Limb (tissue), 2 donors: ENCODE results near the gene GJD4.

ENCODE experiments used
- DNase-seq, 2 donors: peaks; one replicate each; pipeline ENCODE4 v3.0.0-alpha.2; 2016; ENCODE audit errors: extremely low spot score in 2 of 2

GJD4 gene

GRCh38 chr10:35579116-35579515, 26.0 kb upstream of the GJD4 start:
- DNase-seq = no peak

- DNase-seq = peak in 1 of 2 donors; percentile 55
These were observed 25.3 kb upstream of the GJD4 start for GRCh38 chr10:35579726-35580422.

- no peak for DNase-seq
These were observed 24.7 kb upstream of the GJD4 start for GRCh38 chr10:35580423-35580770.

GRCh38 chr10:35581655-35582054, 23.5 kb upstream of the GJD4 start:
- no peak for DNase-seq

- no peak for DNase-seq
These were observed 20.2 kb upstream of the GJD4 start for GRCh38 chr10:35584946-35585345.

GRCh38 chr10:35585356-35585755, 19.8 kb upstream of the GJD4 start:
- DNase-seq = no peak

- DNase-seq = no peak
These were observed 19.1 kb upstream of the GJD4 start for GRCh38 chr10:35585903-35586535.

- no peak for DNase-seq
These were observed 16.3 kb upstream of the GJD4 start for GRCh38 chr10:35588836-35589235.

- no peak for DNase-seq
These were observed 12.7 kb upstream of the GJD4 start for GRCh38 chr10:35592441-35592840.

- DNase-seq = no peak
These were observed 10.7 kb upstream of the GJD4 start for GRCh38 chr10:35594115-35595079.

- no peak for DNase-seq
These were observed 10.0 kb upstream of the GJD4 start for GRCh38 chr10:35595106-35595505.

GRCh38 chr10:35598379-35598778, 6.8 kb upstream of the GJD4 start:
- DNase-seq = no peak

- DNase-seq = no peak
These were observed 4.9 kb upstream of the GJD4 start for GRCh38 chr10:35600193-35600592.

- DNase-seq = no peak
These were observed 1.3 kb downstream of the GJD4 start for GRCh38 chr10:35606430-35606829.

GRCh38 chr10:35607475-35608327, 2.6 kb downstream of the GJD4 start:
- DNase-seq = peak in 1 of 2 donors; percentile 49

GRCh38 chr10:35608328-35608672, 3.2 kb downstream of the GJD4 start:
- no peak for DNase-seq

- no peak for DNase-seq
These were observed 6.6 kb downstream of the GJD4 start for GRCh38 chr10:35611750-35612149.

- DNase-seq = no peak
These were observed 7.4 kb downstream of the GJD4 start for GRCh38 chr10:35612385-35613106.

GRCh38 chr10:35613107-35613440, 7.9 kb downstream of the GJD4 start:
- no peak for DNase-seq

GRCh38 chr10:35613597-35614226, 8.6 kb downstream of the GJD4 start:
- DNase-seq = no peak
